Head of caudate nucleus (tissue), 42 donors: Measurements from ENCODE around the gene KIFC3.
A peak's percentile ranks its signal among the peaks of the same experiment; 100 is the strongest.
"Not testable (repeated sequence)": the region's sequence is repeated elsewhere in the genome, so short reads cannot be mapped to it uniquely, and the experiment has no call there.

Experiments
- DNase-seq, 42 donors: peaks; one replicate each; pipeline versions ENCODE4 v3.0.0 to v3.0.0-alpha.2; 2020 to 2021; ENCODE audit warnings: mixed read lengths in 7 of 42
- intact Hi-C: fragments of 100-400 bp; cut with DNase I; formaldehyde crosslinking; loops from one replicate; pipeline ENCODE4 v1.15.0; 2022

KIFC3 gene

GRCh38 chr16:57736419-57737351, 65.6 kb downstream of the KIFC3 start:
- DNase-seq: peak; percentile 44 to 90 (median 72)
- intact Hi-C loops: no loop called here

- intact Hi-C loops: no loop called here
- peak in 2 of 42 donors; percentile 25 to 50 for DNase-seq
Measured at GRCh38 chr16:57735755-57736418, 66.4 kb downstream of the KIFC3 start, which contains the start of gene KATNB1. Gene KATNB1 (plus strand): TSS chr16:57735770. CDS start chr16:57737244, 1,474 bp downstream.

GRCh38 chr16:57734925-57735754, 67.2 kb downstream of the KIFC3 start:
- DNase-seq: peak; percentile 95 to 100 (median 99)
- intact Hi-C loops: no loop called here

- no peak for DNase-seq
- intact Hi-C loops: no loop called here
Measured at GRCh38 chr16:57734308-57734924, 67.9 kb downstream of the KIFC3 start.

- no peak for DNase-seq
- intact Hi-C loops: no loop called here
Measured at GRCh38 chr16:57732714-57733113, 69.6 kb downstream of the KIFC3 start.

- intact Hi-C loops: no loop called here
- DNase-seq: no peak
Measured at GRCh38 chr16:57732037-57732436, 70.3 kb downstream of the KIFC3 start.

GRCh38 chr16:57730771-57731730, 71.2 kb downstream of the KIFC3 start:
- intact Hi-C loops: no loop called here
- no peak for DNase-seq

GRCh38 chr16:57729852-57730251, 72.4 kb downstream of the KIFC3 start:
- intact Hi-C loops: loop anchor here (10.0 kb wide), 1 partner anchor 135 kb away; no protein-coding TSS in a partner anchor
- DNase-seq: not testable (repeated sequence)

- no peak for DNase-seq
- intact Hi-C loops: loop anchor here (10.0 kb wide), 1 partner anchor 134 kb away; no protein-coding TSS in a partner anchor
Measured at GRCh38 chr16:57729182-57729484, 73.2 kb downstream of the KIFC3 start.

GRCh38 chr16:57728336-57729181, 73.7 kb downstream of the KIFC3 start:
- no peak for DNase-seq
- intact Hi-C loops: loop anchor here (10.0 kb wide), 1 partner anchor 134 kb away; no protein-coding TSS in a partner anchor

- intact Hi-C loops: loop anchor here (10.0 kb wide), 1 partner anchor 133 kb away; no protein-coding TSS in a partner anchor
- DNase-seq: no peak
Measured at GRCh38 chr16:57727610-57728009, 74.7 kb downstream of the KIFC3 start.

- intact Hi-C loops: loop anchor here (10.0 kb wide), 1 partner anchor 132 kb away; no protein-coding TSS in a partner anchor
- DNase-seq: no peak
Measured at GRCh38 chr16:57726433-57726947, 75.8 kb downstream of the KIFC3 start.

GRCh38 chr16:57725976-57726375, 76.3 kb downstream of the KIFC3 start:
- intact Hi-C loops: loop anchor here (10.0 kb wide), 1 partner anchor 131 kb away; no protein-coding TSS in a partner anchor

GRCh38 chr16:57725554-57725953, 76.7 kb downstream of the KIFC3 start:
- DNase-seq: no peak
- intact Hi-C loops: loop anchor here (10.0 kb wide), 1 partner anchor 131 kb away; no protein-coding TSS in a partner anchor

More at GRCh38 chr16:57725976-57726375, 76.3 kb downstream of the KIFC3 start:
- DNase-seq: no peak

GRCh38 chr16:57725151-57725550, 77.1 kb downstream of the KIFC3 start:
- DNase-seq: no peak
- intact Hi-C loops: loop anchor here (10.0 kb wide), 1 partner anchor 130 kb away; no protein-coding TSS in a partner anchor

GRCh38 chr16:57724531-57724930, 77.8 kb downstream of the KIFC3 start:
- DNase-seq: no peak
- intact Hi-C loops: loop anchor here (10.0 kb wide), 1 partner anchor 130 kb away; no protein-coding TSS in a partner anchor
